Measurements from ENCODE around the gene NINL.

NINL gene

GRCh38 chr20:25407311-25408169, 177.8 kb downstream of the NINL start, which contains the start of gene GINS1:
TSS of gene GINS1 (plus strand) at chr20:25407673. CDS start at chr20:25407821, 148 bp downstream.
- H3K36me3 ChIP-seq (ENCODE audit: insufficient read depth, insufficient read length, low read length), result peaks cover 17% of the 10 kb centered on the region
- H3K4me3 ChIP-seq (ENCODE audit: insufficient read length, low read depth), result peak within 1 kb of the TSS; percentile 80
- H3K4me1 ChIP-seq (ENCODE audit: insufficient read depth, insufficient read length), result peaks cover 1% of the 10 kb centered on the region
- peak within 1 kb of the TSS; percentile 89 for H3K9ac ChIP-seq (ENCODE audit: insufficient read length, low read depth)
- peak; percentile 88 for DNase-seq (ENCODE audit: low read depth, low spot score)
- no peaks in the 10 kb centered on the region for H3K27me3 ChIP-seq (ENCODE audit: insufficient read depth, insufficient read length)
- no peak for TF ChIP-seq SUZ12 (IDR thresholded peaks at IDR 0.05; ENCODE audit: extremely low read depth, insufficient read depth, insufficient read length)
- no peak for TF ChIP-seq ZNF274 (IDR thresholded peaks at IDR 0.05; ENCODE audit: low read depth, low read length)
- TF ChIP-seq YY1 (IDR thresholded peaks at IDR 0.05; ENCODE audit: insufficient read depth, insufficient read length), result no peak
- H3K9me3 ChIP-seq (ENCODE audit: insufficient read depth, low read length), result peaks cover 19% of the 10 kb centered on the region; the same call in 1 of the 2 replicates
